K562 (cell line): ENCODE results near the gene RASGEF1C. TPM values are rescaled to one million over a fixed set of nuclear protein-coding genes. Genes with fewer than 3 reads are reported as not detected.

ENCODE experiments used
- CEBPG ChIP-seq, 3 experiments: fragments of 200-800 bp in 1 of 3; sonication (Bioruptor generic) in 1 of 3; sonication (generic) in 1 of 3; formaldehyde crosslinking in 1 of 3; IDR thresholded peaks in 2 of 3; conservative IDR thresholded peaks in 1 of 3; 2 replicates each; pipeline versions ENCODE4 v1.6.1 to v1.8.0; 2016 to 2022; ENCODE audit warnings: missing compliant biosample characterization in 2 of 3, missing genetic modification characterization in 2 of 3, mild to moderate bottlenecking in 1 of 3, missing genetic modification reagents in 1 of 3
- ELK1 ChIP-seq: sonication (generic); formaldehyde crosslinking; IDR thresholded peaks from 2 replicates; pipeline ENCODE4 v1.8.1; 2022; ENCODE audit warnings: missing genetic modification reagents
- NUFIP1 ChIP-seq: fragments of 450-650 bp; IDR thresholded peaks from 2 replicates; pipeline ENCODE4 v1.6.1; 2018; ENCODE audit not compliant: partially characterized antibody
- YY1 ChIP-seq, 3 experiments: IDR thresholded peaks; 2 replicates each; pipeline ENCODE4 v1.6.1; 2011; ENCODE audit warnings: low read length in 2 of 3, mild to moderate bottlenecking in 2 of 3, moderate library complexity in 2 of 3, borderline replicate concordance in 1 of 3, control low read depth in 1 of 3, low read depth in 1 of 3; ENCODE audit not compliant: insufficient read depth in 3 of 3, insufficient replicate concordance in 2 of 3, control insufficient read depth in 1 of 3, insufficient read length in 1 of 3; ENCODE audit errors: extremely low read depth in 1 of 3
- ZBTB34 ChIP-seq: fragments of 250-450 bp; sonication (Bioruptor Pico); IDR thresholded peaks from 2 replicates; pipeline ENCODE4 v1.8.0; 2021; ENCODE audit warnings: mild to moderate bottlenecking, moderate library complexity
- ZNF766 ChIP-seq: fragments of 200-800 bp; sonication (Bioruptor generic); conservative IDR thresholded peaks from 2 replicates; pipeline ENCODE4 v1.6.1; 2016; ENCODE audit warnings: missing genetic modification characterization, missing compliant biosample characterization
- polyA plus RNA-seq, 8 experiments: library from polyadenylated mRNA; depleted of rRNA in 4 of 8; stranded (reverse) in 5 of 8; unstranded in 3 of 8; fragments of >200 nt; fragmentation: Nextera tagmentation in 2 of 8; fragmentation: Illumina TruSeq in 1 of 8; extraction: Ambion mirVana in 2 of 8; extraction: Trizol in 1 of 8; gene quantifications; 2 replicates each; pipeline versions ENCODE4 v1.2.1 to v1.2.3, GENCODE V29; 2011 to 2014; ENCODE audit warnings: inconsistent platforms in 1 of 8, missing spikeins in 1 of 8
- total RNA-seq, 7 experiments: library from RNA; depleted of rRNA in 6 of 7; stranded (reverse); fragments of >200 nt in 6 of 7; fragmentation: Illumina TruSeq in 2 of 7; extraction: Trizol in 2 of 7; gene quantifications; 2 replicates each; pipeline versions ENCODE4 v1.2.1 to v1.2.3, GENCODE V29; 2011 to 2021; ENCODE audit warnings: low replicate concordance in 1 of 7

The RASGEF1C gene
- total and polyA plus RNA-seq, 9 of the 15 experiments (the other 6 are each of a cell fraction or from before 2014, with no cell fraction given), result 0.04 to 1.1 (median 0.21) TPM; not detected in 4

GRCh38 chr5:180079702-180080466 is 129.1 kb downstream of the RASGEF1C start (continued):
- TF ChIP-seq ELK1 (CRISPR knock-in tag), result no peak
- TF ChIP-seq ZBTB34 (CRISPR knock-in tag), result no peak
- TF ChIP-seq ZNF766 (CRISPR knock-in tag), result no peak
- TF ChIP-seq NUFIP1, result no peak
- no peak for TF ChIP-seq CEBPG (CRISPR knock-in tag; IDR thresholded peaks at IDR 0.05)
- TF ChIP-seq CEBPG (tag; conservative IDR thresholded peaks at IDR 0.05 in 1 of 2, IDR thresholded peaks at IDR 0.05 in 1 of 2), result no peak
- no peak for TF ChIP-seq YY1 (IDR thresholded peaks at IDR 0.05; ENCODE audit: borderline replicate concordance in 1 of 3, control insufficient read depth in 1 of 3, extremely low read depth in 1 of 3, insufficient read depth in 3 of 3, insufficient read length in 1 of 3, insufficient replicate concordance in 2 of 3, low read depth in 1 of 3, low read length in 2 of 3)
